Loucy (cell line): Measurements from ENCODE around the gene ZNF771.

ENCODE experiments used
- H2AFZ ChIP-seq: fragments of 200-600 bp; sonication (generic); 2 replicates; pipeline ENCODE4 v1.6.0; 2016; ENCODE audit warnings: antibody characterized with exemption, mild to moderate bottlenecking, low read length, moderate library complexity
- H3F3A ChIP-seq: fragments of 200-600 bp; 2 replicates; pipeline ENCODE4 v1.6.0; 2016; ENCODE audit warnings: antibody characterized with exemption, low read depth, mild to moderate bottlenecking
- H3K27me3 ChIP-seq: fragments of 200-600 bp; sonication (generic); 2 replicates; pipeline ENCODE4 v1.6.1; 2014; ENCODE audit warnings: low read length, mild to moderate bottlenecking; ENCODE audit not compliant: insufficient read depth, poor library complexity, severe bottlenecking
- H3K36me3 ChIP-seq: fragments of 200-600 bp; sonication (generic); 2 replicates; pipeline ENCODE4 v1.6.1; 2016; ENCODE audit warnings: low read length; ENCODE audit not compliant: insufficient read depth
- H3K4me1 ChIP-seq: fragments of 200-600 bp; sonication (generic); 2 replicates; pipeline ENCODE4 v1.5.1; 2014; ENCODE audit warnings: low read length, mild to moderate bottlenecking; ENCODE audit not compliant: insufficient read depth, poor library complexity, severe bottlenecking
- H3K4me2 ChIP-seq: fragments of 200-600 bp; sonication (generic); 2 replicates; pipeline ENCODE4 v1.6.0; 2014; ENCODE audit warnings: antibody characterized with exemption, low read length, low read depth, mild to moderate bottlenecking; ENCODE audit not compliant: poor library complexity, severe bottlenecking
- H3K4me3 ChIP-seq: fragments of 200-600 bp; sonication (generic); 2 replicates; pipeline ENCODE4 v1.5.1; 2014; ENCODE audit warnings: low read length, mild to moderate bottlenecking, mixed read lengths; ENCODE audit not compliant: poor library complexity, severe bottlenecking
- H3K79me2 ChIP-seq: fragments of 200-600 bp; sonication (generic); 2 replicates; pipeline ENCODE4 v1.6.1; 2014; ENCODE audit warnings: low read length; ENCODE audit not compliant: insufficient read depth
- H3K9ac ChIP-seq: fragments of 200-600 bp; sonication (generic); 2 replicates; pipeline ENCODE4 v1.6.0; 2014; ENCODE audit warnings: mild to moderate bottlenecking, low read depth, low read length, moderate library complexity; ENCODE audit not compliant: poor library complexity, severe bottlenecking
- H3K9me2 ChIP-seq: fragments of 200-600 bp; sonication (generic); replicated peaks from 2 replicates; pipeline ENCODE4 v1.6.1; 2016; ENCODE audit warnings: low read depth, low read length, mixed read lengths
- H3K9me3 ChIP-seq: fragments of 200-600 bp; sonication (generic); 2 replicates; pipeline ENCODE4 v1.6.1; 2014; ENCODE audit warnings: mild to moderate bottlenecking, antibody characterized with exemption, low read length, low read depth; ENCODE audit not compliant: insufficient read depth
- H4K20me1 ChIP-seq: fragments of 200-600 bp; sonication (generic); 2 replicates; pipeline ENCODE4 v1.6.0; 2014; ENCODE audit warnings: antibody characterized with exemption, low read length, mild to moderate bottlenecking; ENCODE audit not compliant: insufficient read depth, poor library complexity, severe bottlenecking
- CTCF ChIP-seq: fragments of 200-600 bp; sonication (generic); conservative IDR thresholded peaks from 2 replicates; pipeline ENCODE4 v1.5.1; 2014; ENCODE audit warnings: mild to moderate bottlenecking, antibody characterized with exemption, low read length
- EZH2phosphoT487 ChIP-seq: fragments of 200-600 bp; IDR thresholded peaks from 2 replicates; pipeline ENCODE4 v1.6.1; 2018; ENCODE audit warnings: antibody characterized with exemption, mild to moderate bottlenecking, moderate library complexity, borderline replicate concordance

ZNF771 gene

GRCh38 chr16:30438835-30439234, 31.4 kb downstream of the ZNF771 start:
- peaks cover 11% of the 10 kb centered on the region for H3K79me2 ChIP-seq
- no peak overlapping the region for H3K4me3 ChIP-seq
- H2AFZ ChIP-seq = no peak overlapping the region
- no peaks in the 10 kb centered on the region for H3K9me3 ChIP-seq
- H3K4me1 ChIP-seq = peaks cover 10% of the 10 kb centered on the region
- TF ChIP-seq EZH2phosphoT487 = no peak
- no peak for TF ChIP-seq CTCF
- no peak overlapping the region for H3K4me2 ChIP-seq
- H3K9ac ChIP-seq = no peak overlapping the region
- no peaks in the 10 kb centered on the region for H3K36me3 ChIP-seq
- no peaks in the 10 kb centered on the region for H3K27me3 ChIP-seq
- H3F3A ChIP-seq = no peaks in the 10 kb centered on the region
- peaks cover 11% of the 10 kb centered on the region for H4K20me1 ChIP-seq
- no peaks in the 10 kb centered on the region for H3K9me2 ChIP-seq

GRCh38 chr16:30439720-30440348, 32.4 kb downstream of the ZNF771 start:
- no peak overlapping the region for H3K4me2 ChIP-seq
- H3K9ac ChIP-seq = no peak overlapping the region
- H2AFZ ChIP-seq = no peak overlapping the region
- H3K9me2 ChIP-seq = no peaks in the 10 kb centered on the region
- no peaks in the 10 kb centered on the region for H3F3A ChIP-seq
- no peak overlapping the region for H3K4me3 ChIP-seq
- H3K27me3 ChIP-seq = no peaks in the 10 kb centered on the region
- no peaks in the 10 kb centered on the region for H3K36me3 ChIP-seq
- peaks cover 21% of the 10 kb centered on the region for H4K20me1 ChIP-seq
- TF ChIP-seq EZH2phosphoT487 (no peak), CTCF (no peak)
- H3K79me2 ChIP-seq = peaks cover 21% of the 10 kb centered on the region
- H3K4me1 ChIP-seq = peaks cover 20% of the 10 kb centered on the region
- H3K9me3 ChIP-seq = no peaks in the 10 kb centered on the region

- peaks cover 29% of the 10 kb centered on the region for H3K79me2 ChIP-seq
- no peaks in the 10 kb centered on the region for H3F3A ChIP-seq
- H4K20me1 ChIP-seq = peaks cover 24% of the 10 kb centered on the region
- peak overlapping the region; percentile 93 for H3K4me2 ChIP-seq
- H3K4me1 ChIP-seq = peaks cover 29% of the 10 kb centered on the region
- no peaks in the 10 kb centered on the region for H3K9me3 ChIP-seq
- no peaks in the 10 kb centered on the region for H3K36me3 ChIP-seq
- H3K27me3 ChIP-seq = no peaks in the 10 kb centered on the region
- H3K4me3 ChIP-seq = peak overlapping the region; percentile 91
- peak overlapping the region; percentile 96 for H3K9ac ChIP-seq
- no peak overlapping the region for H2AFZ ChIP-seq
- H3K9me2 ChIP-seq = no peaks in the 10 kb centered on the region
- TF ChIP-seq EZH2phosphoT487 (no peak), CTCF (no peak)
Measured at GRCh38 chr16:30443631-30444030, 36.2 kb downstream of the ZNF771 start.
